Measurements from ENCODE around the gene UBE2J2. TPM values are rescaled to one million over a fixed set of nuclear protein-coding genes. Genes with fewer than 3 reads are reported as not detected.

The UBE2J2 gene
- total RNA-seq, 1 experiment from 2014 or later: 62.1 TPM

GRCh38 chr1:1259951-1260600, 13.6 kb downstream of the UBE2J2 start:
- BruUV-seq (replicated peaks): no TSS peak
- DNase-seq (ENCODE audit: unreplicated experiment): no peak
- Mint-ChIP-seq H3K27ac (ENCODE audit: low read depth, unreplicated experiment) (peak overlapping the region; percentile 32), H3K9me3 (ENCODE audit: unreplicated experiment) (no peaks in the 10 kb centered on the region), H3K36me3 (ENCODE audit: insufficient read depth, unreplicated experiment) (peaks cover 61% of the 10 kb centered on the region), H3K27me3 (ENCODE audit: insufficient read depth, unreplicated experiment) (no peaks in the 10 kb centered on the region), H3K4me1 (ENCODE audit: insufficient read depth, unreplicated experiment) (peaks cover 22% of the 10 kb centered on the region), H3K4me3 (ENCODE audit: unreplicated experiment) (no peak overlapping the region)
- ChIA-PET CTCF (interaction anchor here (0.5 to 0.7 kb wide), 2 partner anchors 9 to 36 kb away, joined by 3 read pairs; no protein-coding TSS in a partner anchor), POLR2A (interaction anchor here (1.1 kb wide), 1 partner anchor 11 kb away, joined by 8 read pairs; no protein-coding TSS in a partner anchor)
- TF ChIP-seq, protein P1, sequence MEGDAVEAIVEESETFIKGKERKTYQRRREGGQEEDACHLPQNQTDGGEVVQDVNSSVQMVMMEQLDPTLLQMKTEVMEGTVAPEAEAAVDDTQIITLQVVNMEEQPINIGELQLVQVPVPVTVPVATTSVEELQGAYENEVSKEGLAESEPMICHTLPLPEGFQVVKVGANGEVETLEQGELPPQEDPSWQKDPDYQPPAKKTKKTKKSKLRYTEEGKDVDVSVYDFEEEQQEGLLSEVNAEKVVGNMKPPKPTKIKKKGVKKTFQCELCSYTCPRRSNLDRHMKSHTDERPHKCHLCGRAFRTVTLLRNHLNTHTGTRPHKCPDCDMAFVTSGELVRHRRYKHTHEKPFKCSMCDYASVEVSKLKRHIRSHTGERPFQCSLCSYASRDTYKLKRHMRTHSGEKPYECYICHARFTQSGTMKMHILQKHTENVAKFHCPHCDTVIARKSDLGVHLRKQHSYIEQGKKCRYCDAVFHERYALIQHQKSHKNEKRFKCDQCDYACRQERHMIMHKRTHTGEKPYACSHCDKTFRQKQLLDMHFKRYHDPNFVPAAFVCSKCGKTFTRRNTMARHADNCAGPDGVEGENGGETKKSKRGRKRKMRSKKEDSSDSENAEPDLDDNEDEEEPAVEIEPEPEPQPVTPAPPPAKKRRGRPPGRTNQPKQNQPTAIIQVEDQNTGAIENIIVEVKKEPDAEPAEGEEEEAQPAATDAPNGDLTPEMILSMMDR (IDR thresholded peaks at IDR 0.05; ENCODE audit: unreplicated experiment): no peak
- intact Hi-C loops (cut with micrococcal nuclease): no loop called here

- no peak for DNase-seq (ENCODE audit: unreplicated experiment)
- ChIA-PET CTCF (interaction anchor here (0.5 kb wide), 1 partner anchor 9 kb away, joined by 3 read pairs; no protein-coding TSS in a partner anchor), POLR2A (interaction anchor here (1.1 kb wide), 1 partner anchor 11 kb away, joined by 8 read pairs; no protein-coding TSS in a partner anchor)
- no TSS peak for BruUV-seq (replicated peaks)
- peaks cover 61% of the 10 kb centered on the region for H3K36me3 Mint-ChIP-seq (ENCODE audit: insufficient read depth, unreplicated experiment)
- H3K27me3 Mint-ChIP-seq (ENCODE audit: insufficient read depth, unreplicated experiment): no peaks in the 10 kb centered on the region
- peak overlapping the region; percentile 32 for H3K27ac Mint-ChIP-seq (ENCODE audit: low read depth, unreplicated experiment)
- H3K9me3 Mint-ChIP-seq (ENCODE audit: unreplicated experiment): no peaks in the 10 kb centered on the region
- intact Hi-C loops (cut with micrococcal nuclease): no loop called here
- TF ChIP-seq, protein P1 (IDR thresholded peaks at IDR 0.05; ENCODE audit: unreplicated experiment): no peak
- no peak overlapping the region for H3K4me3 Mint-ChIP-seq (ENCODE audit: unreplicated experiment)
- peaks cover 17% of the 10 kb centered on the region for H3K4me1 Mint-ChIP-seq (ENCODE audit: insufficient read depth, unreplicated experiment)
These were observed 14.1 kb downstream of the UBE2J2 start for GRCh38 chr1:1259540-1259939.

GRCh38 chr1:1259119-1259488, 14.6 kb downstream of the UBE2J2 start:
- H3K36me3 Mint-ChIP-seq (ENCODE audit: insufficient read depth, unreplicated experiment): peaks cover 63% of the 10 kb centered on the region
- ChIA-PET POLR2A (interaction anchor here (0.6 to 0.7 kb wide), 2 partner anchors 15 to 28 kb away, joined by 3 read pairs; partner anchors contain the start of genes B3GALT6, SDF4 and UBE2J2), CTCF (no interaction called here)
- BruUV-seq (replicated peaks): no TSS peak
- no peaks in the 10 kb centered on the region for H3K27me3 Mint-ChIP-seq (ENCODE audit: insufficient read depth, unreplicated experiment)
- peak overlapping the region; percentile 32 for H3K27ac Mint-ChIP-seq (ENCODE audit: low read depth, unreplicated experiment)
- no peak overlapping the region for H3K4me3 Mint-ChIP-seq (ENCODE audit: unreplicated experiment)
- intact Hi-C loops (cut with micrococcal nuclease): no loop called here
- TF ChIP-seq, protein P1 (IDR thresholded peaks at IDR 0.05; ENCODE audit: unreplicated experiment): no peak
- no peaks in the 10 kb centered on the region for H3K9me3 Mint-ChIP-seq (ENCODE audit: unreplicated experiment)
- no peak for DNase-seq (ENCODE audit: unreplicated experiment)
- H3K4me1 Mint-ChIP-seq (ENCODE audit: insufficient read depth, unreplicated experiment): peaks cover 17% of the 10 kb centered on the region

DNA sequence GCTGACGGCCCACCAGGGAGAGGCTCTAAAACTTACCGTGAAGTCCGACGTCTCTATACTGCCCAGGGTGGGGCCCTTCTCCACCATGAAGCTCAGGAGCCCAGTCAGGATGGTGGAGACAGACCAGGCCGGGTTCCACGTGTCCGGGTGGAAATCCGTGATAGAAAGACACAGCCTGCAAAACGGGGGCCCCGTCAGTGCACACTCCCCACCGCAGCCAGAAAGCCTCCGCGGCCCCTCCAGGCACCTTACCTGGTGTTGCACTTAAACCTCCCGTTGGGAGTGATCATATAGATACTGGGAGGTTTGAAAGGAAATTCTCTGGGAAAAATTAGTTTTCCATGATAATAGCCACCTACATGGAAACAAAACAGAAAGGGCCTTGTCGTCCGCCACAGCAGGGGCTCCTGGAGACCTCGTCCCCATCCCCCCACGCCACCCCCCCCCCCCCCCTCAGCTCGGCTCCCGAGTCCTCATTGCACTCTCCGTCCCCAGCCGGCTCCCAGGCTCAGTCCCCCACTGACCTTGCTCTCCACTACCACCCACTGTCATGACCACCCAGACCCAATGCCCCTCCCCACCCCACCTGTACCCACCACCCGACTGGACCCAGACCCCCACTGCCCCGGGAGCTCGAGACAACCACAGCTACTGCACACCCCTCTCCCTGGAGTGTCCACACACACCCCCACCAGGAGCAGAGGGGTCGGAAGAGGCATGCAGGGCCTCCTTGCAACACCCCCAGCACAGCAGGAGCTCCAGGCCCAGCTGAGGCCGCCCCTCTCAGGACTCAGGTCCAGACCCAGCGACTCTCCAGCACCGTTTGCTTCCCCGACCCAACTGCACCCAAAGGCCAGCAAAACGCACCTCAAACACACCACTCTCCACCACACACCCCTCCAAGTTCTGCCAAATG, 16.4 kb downstream of the UBE2J2 start:
- BruUV-seq (replicated peaks): no TSS peak
- POLR2A ChIA-PET: interaction anchor here (0.6 kb wide), 1 partner anchor 51 kb away, joined by 3 read pairs; the partner anchor contains the start of gene TNFRSF18
- intact Hi-C loops (cut with micrococcal nuclease): no loop called here
- Mint-ChIP-seq H3K27me3 (ENCODE audit: insufficient read depth, unreplicated experiment) (no peaks in the 10 kb centered on the region), H3K27ac (ENCODE audit: low read depth, unreplicated experiment) (no peak overlapping the region), H3K4me3 (ENCODE audit: unreplicated experiment) (no peak overlapping the region), H3K9me3 (ENCODE audit: unreplicated experiment) (no peaks in the 10 kb centered on the region), H3K4me1 (ENCODE audit: insufficient read depth, unreplicated experiment) (peaks cover 17% of the 10 kb centered on the region), H3K36me3 (ENCODE audit: insufficient read depth, unreplicated experiment) (peaks cover 75% of the 10 kb centered on the region)
- TF ChIP-seq, protein P1 (IDR thresholded peaks at IDR 0.05; ENCODE audit: unreplicated experiment): no peak
- DNase-seq (ENCODE audit: unreplicated experiment): no peak
- CTCF ChIA-PET: no interaction called here

Data from MCF 10A (cell line).